GM12801 (cell line): ENCODE results near the gene CACNA1H.

ENCODE experiments used
- TF ChIP-seq, protein P1 (sequence below): IDR thresholded peaks from one replicate; pipeline ENCODE4 v1.5.1; 2011; ENCODE audit warnings: control low read depth; ENCODE audit not compliant: insufficient read length; ENCODE audit errors: extremely low read depth

The CACNA1H gene

DNA sequence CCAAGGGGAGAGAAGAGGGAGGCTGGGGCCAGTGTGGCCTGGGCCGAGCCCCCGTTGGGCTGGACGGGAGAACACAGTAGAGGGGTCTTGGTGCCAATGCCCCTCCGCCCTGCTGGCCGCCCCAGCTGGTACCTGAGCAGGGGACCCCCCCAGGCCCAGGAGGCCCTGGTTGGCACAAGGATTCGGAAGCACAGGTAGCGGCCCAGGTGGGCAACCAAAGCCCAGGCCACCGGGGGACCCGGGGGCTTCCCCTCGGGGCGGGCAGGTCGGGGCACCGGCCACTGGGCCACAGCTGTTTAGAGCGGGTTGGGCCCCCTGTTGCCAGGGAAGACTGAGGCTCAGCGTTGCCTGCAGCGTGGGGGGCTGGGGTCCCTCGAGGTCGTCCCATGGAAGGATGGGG lies 28.6 kb upstream of the CACNA1H start:
- TF ChIP-seq, protein P1, sequence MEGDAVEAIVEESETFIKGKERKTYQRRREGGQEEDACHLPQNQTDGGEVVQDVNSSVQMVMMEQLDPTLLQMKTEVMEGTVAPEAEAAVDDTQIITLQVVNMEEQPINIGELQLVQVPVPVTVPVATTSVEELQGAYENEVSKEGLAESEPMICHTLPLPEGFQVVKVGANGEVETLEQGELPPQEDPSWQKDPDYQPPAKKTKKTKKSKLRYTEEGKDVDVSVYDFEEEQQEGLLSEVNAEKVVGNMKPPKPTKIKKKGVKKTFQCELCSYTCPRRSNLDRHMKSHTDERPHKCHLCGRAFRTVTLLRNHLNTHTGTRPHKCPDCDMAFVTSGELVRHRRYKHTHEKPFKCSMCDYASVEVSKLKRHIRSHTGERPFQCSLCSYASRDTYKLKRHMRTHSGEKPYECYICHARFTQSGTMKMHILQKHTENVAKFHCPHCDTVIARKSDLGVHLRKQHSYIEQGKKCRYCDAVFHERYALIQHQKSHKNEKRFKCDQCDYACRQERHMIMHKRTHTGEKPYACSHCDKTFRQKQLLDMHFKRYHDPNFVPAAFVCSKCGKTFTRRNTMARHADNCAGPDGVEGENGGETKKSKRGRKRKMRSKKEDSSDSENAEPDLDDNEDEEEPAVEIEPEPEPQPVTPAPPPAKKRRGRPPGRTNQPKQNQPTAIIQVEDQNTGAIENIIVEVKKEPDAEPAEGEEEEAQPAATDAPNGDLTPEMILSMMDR: no peak

DNA sequence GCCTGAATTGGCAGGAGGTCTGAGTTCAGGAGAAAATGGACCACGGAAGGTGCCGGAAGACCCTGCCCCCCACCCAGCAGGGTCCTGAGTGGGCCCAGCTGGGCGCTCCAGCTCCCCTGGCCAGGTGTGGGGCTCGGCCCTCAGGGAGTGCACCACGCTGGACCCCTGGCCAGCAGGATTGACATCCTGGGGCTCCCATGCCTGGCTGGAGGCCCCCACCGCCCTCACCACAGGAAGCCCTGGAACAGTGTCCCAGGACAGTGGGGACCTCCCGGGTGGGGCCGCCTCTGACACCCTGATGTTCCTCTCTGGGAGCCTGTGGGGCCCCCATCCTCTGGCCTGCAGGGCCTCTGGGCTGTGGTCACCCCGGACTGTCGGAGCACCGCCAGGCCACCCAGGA lies 28.1 kb upstream of the CACNA1H start:
- TF ChIP-seq, protein P1: no peak

DNA sequence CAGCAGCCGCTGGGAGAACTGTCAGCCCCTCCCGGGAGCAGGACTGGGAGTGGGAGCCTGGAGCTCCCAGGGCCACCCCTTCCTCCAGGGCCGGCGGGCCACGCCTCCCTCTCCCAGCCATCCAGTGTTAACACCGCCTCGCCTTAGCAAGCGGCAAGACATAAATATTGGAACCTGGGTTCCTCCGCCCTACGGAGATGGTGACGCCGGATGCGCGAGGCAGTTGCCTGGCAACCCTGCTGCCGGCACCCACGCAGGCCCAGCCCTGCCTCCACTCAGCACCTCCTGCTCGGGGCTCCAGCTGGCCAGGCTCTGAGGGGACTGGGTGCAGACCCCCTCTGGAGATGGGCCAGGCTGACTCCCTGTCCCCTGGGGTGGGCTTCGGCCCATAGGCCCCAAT lies 27.4 kb upstream of the CACNA1H start:
- TF ChIP-seq, protein P1: no peak

DNA sequence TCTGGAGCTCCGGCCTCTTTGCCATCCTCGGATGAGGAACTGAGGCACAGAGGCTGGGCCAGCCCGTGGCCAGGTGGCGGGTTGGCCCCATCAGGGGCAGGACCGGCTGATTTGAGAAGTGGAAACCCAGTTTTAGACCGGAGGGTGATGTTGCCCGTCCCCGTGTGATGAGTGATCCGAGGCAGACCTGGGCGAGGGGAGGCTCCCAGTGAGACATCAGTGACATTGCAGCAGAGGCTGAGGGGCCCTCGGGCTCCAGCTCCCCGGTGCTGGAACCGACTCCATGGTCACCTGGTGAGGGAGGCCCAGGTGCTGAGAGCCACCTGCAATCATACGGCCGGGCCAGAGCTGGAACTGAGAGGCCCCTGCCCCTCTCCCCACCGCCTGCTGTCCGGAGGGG lies 26.9 kb upstream of the CACNA1H start:
- TF ChIP-seq, protein P1: no peak

DNA sequence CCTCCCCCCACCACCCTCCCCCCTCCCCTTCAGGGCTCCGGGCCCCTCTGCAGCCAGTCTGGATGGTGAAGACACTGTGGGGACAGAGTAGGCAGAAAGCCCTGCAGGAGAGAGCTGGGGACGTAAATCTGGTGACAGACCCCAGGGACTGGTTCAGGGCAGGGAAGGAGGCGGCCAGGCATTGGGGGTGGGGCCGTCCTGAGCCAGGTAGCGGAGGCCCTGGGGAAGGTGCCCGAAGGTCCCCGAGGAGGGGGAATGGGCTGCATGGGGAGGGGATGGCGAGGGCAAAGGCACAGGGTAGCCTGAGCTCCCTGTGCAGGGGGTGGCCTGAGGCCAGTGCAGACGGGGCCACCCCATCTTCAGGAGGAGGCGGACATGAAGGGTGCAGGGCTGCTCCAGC lies 26.3 kb upstream of the CACNA1H start:
- TF ChIP-seq, protein P1: no peak

DNA sequence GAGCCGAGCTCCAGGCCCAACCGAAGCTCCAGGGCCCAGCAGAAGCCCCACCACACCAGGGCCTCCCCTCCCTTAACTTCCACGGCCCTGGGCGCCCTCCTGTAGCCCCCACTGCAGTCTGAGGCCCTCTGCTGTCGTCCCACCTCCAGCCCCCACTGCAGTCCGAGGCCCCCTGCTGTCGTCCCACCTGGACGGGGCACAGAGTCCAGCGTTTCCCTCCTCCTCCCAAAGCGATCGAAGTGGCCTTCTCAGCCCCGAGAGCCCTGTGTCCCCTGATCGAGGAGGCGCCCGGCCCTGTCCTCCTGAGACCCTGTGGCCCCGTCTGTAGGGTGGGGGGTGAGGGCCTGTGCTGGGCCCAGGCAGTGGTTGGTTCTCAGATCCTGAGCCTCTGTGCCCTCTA lies 25.8 kb upstream of the CACNA1H start:
- TF ChIP-seq, protein P1: no peak

DNA sequence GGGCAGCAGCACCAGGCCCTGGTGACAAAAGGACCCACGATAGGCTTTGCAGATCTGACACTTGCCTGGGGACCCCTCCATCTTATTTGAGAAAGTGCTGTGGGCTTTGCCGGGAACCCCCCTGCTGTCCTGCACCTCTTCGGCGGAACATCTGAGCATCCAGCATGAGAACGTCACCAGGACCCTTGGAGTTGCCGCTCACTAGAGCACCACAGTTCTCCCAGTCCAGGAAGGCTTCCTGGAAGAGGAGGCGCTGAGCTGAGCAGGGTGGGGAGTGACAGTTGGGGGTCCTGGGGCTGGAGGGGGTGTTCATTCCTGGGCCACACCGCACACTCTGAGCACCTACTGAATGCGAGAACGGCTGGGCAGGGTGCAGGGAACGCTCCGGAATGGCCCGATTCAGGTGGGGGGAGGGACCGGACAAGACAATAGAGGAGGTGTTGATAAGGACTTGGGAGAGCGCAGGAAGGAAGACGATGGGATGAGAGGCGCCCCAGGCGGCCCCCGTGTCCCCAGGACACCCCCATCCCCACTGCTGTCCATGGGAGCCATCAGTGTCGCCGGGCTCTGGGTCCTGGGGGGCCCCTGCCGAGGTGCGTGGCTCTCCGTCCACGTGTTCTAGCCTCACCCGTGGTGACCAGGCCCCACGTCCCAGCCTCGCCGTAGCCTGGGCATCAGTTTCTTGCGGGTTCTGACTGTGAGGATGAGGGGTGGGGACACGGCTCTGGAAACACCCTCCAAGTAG lies 24.8 kb upstream of the CACNA1H start:
- TF ChIP-seq, protein P1: no peak
